Kidney glomerular epithelial cell (primary cell): ENCODE measurements around the gene RXRB.

ENCODE experiments used
- DNase-seq: peaks from one replicate; lab custom pipeline; 2025; lab: John Stamatoyannopoulos, UW

The RXRB gene

GRCh38 chr6:33197431-33198048, 2.9 kb downstream of the RXRB start:
- peak; percentile 31 for DNase-seq

DNA sequence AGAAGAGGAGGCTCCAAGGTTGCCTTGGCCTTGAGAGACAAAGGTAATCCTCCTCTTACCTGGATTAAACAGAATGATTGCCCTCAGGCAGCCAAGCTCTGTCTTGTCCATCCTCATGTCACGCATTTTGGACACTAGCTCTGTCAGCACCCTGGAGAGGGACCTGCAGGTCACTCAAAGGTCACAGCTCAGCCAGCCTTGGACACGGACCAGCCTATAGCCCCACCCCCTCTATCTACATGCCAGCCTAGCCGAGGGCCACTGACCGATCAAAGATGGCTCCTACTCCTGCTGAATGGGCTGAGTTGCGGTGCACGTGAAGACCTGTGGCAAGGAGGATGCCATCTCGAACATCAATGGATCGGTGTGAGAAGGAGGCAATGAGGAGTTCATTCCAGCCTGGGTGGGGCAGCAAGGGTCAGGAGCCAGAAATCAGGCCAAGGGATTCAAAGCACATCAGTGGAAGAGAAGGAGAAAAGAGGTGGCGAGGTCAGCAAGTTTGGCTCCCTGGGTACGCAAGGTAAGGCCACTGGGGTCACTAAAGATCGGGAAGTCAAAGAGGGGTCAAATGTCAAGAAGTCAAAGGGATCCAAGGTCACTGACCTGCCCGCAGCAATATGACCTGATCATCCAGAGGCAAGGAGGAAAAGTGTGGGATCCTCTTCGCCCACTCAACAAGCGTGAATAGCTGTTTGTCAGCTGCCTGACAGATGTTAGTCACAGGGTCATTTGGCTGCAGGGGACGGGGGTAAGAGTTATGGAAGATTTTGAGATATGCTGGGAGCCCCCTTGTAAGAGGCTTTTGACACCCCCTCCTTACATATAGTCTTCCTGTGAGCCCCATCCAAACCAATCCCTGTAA, 4.9 kb downstream of the RXRB start:
- DNase-seq = no peak

DNA sequence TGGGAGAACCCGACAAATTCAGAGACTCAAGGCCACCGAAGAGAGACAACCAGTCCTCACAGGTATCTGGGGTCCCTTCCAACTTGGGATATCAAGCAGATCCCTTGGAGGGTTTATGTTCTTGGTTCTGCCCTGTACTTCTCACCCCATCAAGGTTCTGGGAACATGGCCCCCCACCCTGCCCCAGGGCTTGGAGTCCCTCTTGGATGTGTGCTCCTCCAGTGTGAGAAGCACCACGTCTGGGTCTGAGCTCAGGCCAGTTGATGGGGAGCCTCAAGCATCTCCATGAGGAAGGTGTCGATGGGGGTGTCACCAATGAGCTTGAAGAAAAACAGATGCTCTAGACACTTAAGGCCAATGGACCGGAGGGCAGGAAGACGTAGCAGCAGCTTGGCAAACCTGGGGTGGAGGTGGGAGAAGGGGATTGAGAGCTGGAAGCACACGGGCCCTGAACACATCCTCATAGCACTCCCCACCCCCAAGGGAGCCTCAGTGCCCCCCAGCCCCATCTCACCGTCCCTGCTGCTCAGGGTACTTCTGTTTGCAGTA, 6.0 kb downstream of the RXRB start:
- no peak for DNase-seq

DNA sequence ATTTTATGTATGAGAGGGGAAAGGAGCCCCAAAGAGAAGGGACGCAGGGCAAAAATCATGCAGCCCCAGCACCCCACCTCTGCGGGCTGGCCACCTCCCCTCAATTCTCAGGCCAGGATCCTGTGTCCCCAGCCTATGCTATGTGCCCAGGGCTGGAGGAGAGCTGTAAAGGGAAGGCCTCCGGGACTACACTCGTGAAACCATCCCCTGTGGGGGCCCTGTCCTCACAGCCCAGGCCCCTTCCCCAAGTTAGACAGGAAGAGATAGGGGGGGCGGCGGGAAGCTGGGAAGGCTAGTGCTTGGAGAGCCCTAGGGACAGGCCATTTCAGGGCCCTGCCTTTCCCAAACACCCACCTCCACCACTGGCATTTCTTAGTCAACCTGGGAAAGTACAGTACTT, 6.8 kb downstream of the RXRB start:
- no peak for DNase-seq

DNA sequence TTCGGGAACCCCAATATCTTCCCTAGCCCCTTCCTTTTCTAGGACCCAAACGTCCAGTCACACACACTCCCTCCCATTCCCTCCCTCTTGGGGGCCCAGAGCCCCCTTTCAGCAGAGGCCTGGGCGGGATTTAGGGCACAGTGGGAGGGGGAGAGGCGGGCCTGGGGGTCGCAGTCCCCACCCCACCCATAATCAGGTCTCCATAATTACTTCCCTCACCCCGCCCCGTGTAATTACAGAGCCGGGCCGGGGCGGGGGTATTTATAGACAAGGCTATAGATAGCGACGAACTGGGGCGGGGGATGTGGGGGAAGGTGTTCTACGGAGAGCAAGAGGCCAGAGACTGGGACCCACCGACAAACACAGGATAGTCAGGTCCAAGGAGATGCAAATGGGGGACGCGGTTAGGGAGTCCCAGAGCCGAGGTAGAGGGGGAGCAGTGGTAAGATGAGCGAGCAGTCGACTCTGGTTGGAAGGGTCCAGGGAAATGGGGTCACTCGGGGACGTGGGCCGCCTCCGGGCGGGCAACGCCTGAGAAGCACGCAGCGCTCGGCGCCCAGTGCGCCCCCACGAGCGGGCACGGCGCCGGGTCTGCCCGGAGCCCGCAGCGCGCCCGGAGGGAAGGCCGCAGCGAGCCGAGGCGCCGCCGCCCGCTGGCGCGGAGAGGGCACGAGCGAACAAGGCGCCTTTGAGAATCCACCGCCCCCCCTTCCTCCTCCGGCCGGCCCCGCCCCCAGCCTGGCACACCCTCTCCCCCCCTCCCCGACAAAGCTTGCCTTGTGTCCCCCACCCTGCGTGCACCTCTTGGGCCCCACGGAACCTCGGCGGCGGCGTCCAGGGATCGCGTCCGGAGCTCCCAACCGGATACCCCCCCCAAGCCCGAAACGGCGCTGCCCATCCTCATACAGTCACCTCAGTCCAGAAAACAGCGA, 7.5 kb downstream of the RXRB start:
- DNase-seq = no peak

DNA sequence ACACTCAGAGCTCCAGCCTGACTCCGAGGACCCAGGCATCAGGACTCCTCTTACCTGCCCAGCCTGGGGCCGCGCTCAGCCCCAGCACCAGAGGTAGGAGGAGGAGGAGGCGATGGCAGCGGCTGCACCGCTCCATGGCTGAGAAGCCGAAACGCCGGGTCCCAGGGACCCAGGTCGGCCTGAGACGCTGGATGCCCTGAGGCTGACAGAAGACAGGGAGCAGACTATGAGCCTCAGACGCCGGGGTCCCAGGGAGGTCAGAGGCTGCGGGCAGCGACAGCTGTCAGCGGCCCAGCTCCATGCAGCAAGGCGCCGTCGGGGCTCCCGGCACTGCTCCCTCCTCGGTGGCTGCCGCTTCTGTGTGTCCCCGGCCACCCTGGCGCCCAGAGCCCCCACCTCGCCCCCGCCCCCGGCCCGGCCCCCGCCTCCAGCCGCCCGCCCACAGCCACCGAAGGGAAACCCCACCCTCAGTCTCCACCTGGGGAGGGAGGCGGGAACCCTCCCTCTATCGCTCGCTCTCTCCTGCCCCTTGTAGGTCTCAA, 8.3 kb downstream of the RXRB start, which contains the start of gene COL11A2:
Gene COL11A2 (minus strand): TSS at position 363 of the 542 bp plus-strand sequence. CDS start 227 bp downstream, at position 136.
- no peak for DNase-seq

- DNase-seq = no peak
Observed at GRCh38 chr6:33191383-33192104, 8.9 kb downstream of the RXRB start.

- DNase-seq = no peak
Observed at GRCh38 chr6:33190504-33191107, 9.9 kb downstream of the RXRB start.

- no peak for DNase-seq
Observed at GRCh38 chr6:33189625-33190448, 10.6 kb downstream of the RXRB start.

- no peak for DNase-seq
Observed at GRCh38 chr6:33189164-33189563, 11.3 kb downstream of the RXRB start.

DNA sequence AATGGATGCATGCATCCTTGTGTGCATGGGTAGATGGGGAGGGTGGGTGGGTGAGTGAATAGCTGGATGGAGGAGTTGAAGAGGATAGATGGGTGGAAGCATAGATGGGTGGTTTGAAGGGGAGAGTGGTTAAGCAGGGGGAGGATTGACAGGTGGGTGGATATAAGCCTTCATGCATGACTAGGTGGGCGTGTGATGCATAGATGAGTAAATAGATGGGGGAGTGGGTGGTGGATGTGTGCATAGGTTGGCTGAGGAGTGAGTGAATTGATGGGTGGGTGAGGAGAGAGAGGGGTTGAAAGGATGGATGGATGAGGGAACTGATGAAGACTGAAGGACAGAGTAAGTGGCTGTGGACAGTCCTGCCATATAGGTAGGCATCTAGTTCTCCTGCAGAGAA, 12.7 kb downstream of the RXRB start:
- no peak for DNase-seq

GRCh38 chr6:33185654-33186187, 14.7 kb downstream of the RXRB start:
- DNase-seq = no peak

GRCh38 chr6:33185190-33185589, 15.3 kb downstream of the RXRB start:
- no peak for DNase-seq

DNA sequence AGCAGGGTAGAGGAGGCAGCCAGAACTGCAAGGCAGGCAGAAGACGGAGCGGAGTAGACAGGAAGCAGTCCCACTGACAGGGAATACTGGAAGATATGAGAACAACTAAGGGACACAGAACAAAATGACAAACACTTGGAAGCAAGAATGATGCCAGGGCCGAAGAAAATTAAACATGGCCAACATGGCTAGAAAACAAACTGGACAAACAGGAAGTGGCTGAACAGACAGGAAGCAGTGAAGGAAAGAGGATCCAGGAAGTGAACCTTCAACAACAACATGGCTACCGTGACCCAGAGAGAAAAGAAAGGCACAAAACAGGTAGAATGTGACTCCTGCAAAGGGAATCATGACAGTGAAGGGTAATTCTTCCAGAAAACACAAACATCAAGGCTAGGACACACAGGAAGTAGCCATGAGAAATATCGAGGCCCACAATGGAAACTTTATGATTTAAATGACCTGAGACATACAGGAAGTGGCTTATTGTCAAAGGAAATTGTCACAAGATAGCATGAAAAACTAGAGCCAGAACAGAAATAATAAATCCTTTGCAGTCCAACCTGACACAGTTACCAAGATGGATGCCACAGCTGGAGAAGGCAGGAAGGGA, 17.3 kb downstream of the RXRB start:
- DNase-seq = no peak

DNA sequence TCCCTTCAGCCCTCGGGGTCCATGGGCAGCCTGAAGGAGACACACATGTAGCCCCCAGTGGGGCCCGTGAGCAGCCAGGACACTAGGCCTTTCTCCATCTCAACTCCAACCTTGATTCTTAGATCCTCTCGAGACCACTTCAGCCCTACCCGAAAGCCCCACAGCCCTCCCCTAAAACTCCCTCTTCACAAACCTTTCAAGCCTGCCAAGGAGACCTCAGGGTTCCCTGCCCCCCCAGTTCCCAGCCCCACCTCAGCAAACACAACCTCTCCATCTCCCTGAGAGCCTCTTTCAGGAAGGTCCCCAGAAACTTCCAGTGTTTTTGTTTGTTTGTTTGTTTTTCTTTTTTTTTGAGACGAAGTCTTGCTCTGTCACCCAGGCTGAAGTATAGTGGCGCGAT, 19.3 kb downstream of the RXRB start:
- no peak for DNase-seq

- DNase-seq = no peak
Observed at GRCh38 chr6:33178755-33179475, 21.6 kb downstream of the RXRB start.

DNA sequence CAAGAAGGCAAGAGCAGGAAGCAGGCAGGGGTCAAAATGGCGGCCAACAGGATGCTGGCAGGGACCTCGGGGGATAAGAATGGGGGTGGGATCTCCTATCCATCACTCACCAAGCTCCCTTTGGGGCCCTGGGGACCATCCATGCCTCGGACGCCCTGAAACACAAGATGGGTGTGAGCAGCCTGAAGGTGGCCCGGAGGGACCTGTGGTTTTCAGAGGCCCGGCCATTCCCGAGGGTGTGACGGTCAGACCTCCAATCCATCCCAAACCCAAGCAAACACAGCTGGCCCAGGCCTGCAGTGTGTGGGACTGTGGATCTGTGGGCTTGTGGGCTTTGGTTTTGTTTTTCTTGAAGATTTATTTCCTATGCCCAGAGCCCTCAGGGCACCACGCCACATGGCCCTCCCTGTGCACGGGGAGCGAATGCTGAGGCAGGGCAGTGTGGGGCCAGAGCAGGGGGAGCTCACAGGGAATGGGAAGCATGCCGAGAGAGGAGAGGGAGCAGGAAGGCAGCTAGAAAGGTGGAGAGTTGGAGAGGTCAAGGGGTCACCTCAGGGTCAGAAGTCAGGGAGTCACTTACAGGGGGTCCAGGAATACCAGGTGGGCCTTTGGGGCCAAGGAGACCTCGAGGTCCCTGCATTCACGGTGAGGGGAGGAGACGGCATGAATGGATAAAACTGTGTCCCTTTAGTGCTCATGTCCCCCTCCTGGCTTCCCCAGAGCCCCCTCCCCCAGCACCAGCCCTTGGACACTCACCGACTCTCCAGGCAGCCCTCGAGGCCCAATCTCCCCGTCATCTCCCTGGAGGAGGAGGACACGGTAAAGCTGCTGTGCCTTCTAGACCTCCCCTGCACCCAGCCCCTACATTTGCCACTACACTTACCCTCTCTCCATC, 22.7 kb downstream of the RXRB start:
- no peak for DNase-seq
